Measurements from ENCODE around the gene MAP2K3. TPM values are rescaled to one million over a fixed set of nuclear protein-coding genes. Genes with fewer than 3 reads are reported as not detected.
"Not testable (repeated sequence)": the region's sequence is repeated elsewhere in the genome, so short reads cannot be mapped to it uniquely, and the experiment has no call there.

The MAP2K3 gene
- total and polyA plus RNA-seq, 2 of the 8 experiments (the other 6 are each of a cell fraction or from before 2014, with no cell fraction given), result 16.9 to 33.5 TPM

DNA sequence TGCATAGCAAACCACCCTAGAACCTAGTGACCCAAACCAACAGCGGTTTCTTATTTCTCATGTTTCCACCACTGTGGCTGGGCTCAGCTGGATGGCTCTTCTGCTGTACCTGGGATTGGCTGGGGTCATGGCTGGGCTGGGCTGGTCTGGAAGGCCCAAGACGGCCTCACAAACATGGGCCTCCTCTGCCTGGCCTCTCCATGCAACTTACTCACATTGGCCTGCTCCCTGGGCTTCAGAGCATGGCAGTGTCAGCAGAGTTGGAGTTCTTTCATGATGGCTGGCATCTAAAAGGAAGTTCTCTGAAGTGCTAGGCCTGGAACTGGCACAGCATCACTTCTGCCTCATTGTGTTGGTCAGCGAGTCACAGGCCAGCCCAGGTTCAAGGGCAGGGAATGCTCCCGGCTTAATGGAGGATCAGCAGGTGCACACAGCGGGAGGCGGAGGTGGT is 24.4 kb downstream of the MAP2K3 start:
- H2BK12ac ChIP-seq (ENCODE audit: low read depth, low read length); H3K4ac ChIP-seq (replicated peaks; ENCODE audit: insufficient read length, low read depth, low read length); H4K91ac ChIP-seq (replicated peaks; ENCODE audit: insufficient read length, low read length); POLR2A ChIA-PET (ENCODE audit: partially characterized antibody); H3K79me1 ChIP-seq (ENCODE audit: low read depth, low read length); H3K14ac ChIP-seq (ENCODE audit: insufficient read length); H2BK20ac ChIP-seq (ENCODE audit: low read length); H3K18ac ChIP-seq (ENCODE audit: extremely low read depth, low read length); H3K4me2 ChIP-seq (ENCODE audit: insufficient read depth in 1 of 2, low read depth in 2 of 2, low read length in 2 of 2); H3K23me2 ChIP-seq (ENCODE audit: low read depth, low read length); H3K36me3 ChIP-seq (ENCODE audit: control insufficient read depth in 2 of 4, insufficient read depth in 4 of 4, low read length in 3 of 4); H3K9ac ChIP-seq (replicated peaks in 1 of 4; ENCODE audit: extremely low read depth in 1 of 4, low read depth in 3 of 4, low read length in 3 of 4); DNase-seq (ENCODE audit: low read depth in 1 of 2, low spot score in 2 of 2); H2BK5ac ChIP-seq (ENCODE audit: low read depth, low read length); H4K20me1 ChIP-seq (replicated peaks in 1 of 2; ENCODE audit: control insufficient read depth in 1 of 2, insufficient read depth in 2 of 2, low read length in 2 of 2); H4K8ac ChIP-seq (ENCODE audit: extremely low read depth, insufficient read depth, low read length); FAIRE-seq; H3K27me3 ChIP-seq (replicated peaks in 1 of 4; ENCODE audit: control insufficient read depth in 3 of 4, extremely low read depth in 1 of 4, insufficient read depth in 3 of 4, low read length in 3 of 4); H2BK15ac ChIP-seq (ENCODE audit: low read length); H2AFZ ChIP-seq (ENCODE audit: low read length); H3K23ac ChIP-seq (ENCODE audit: insufficient read length); H2BK120ac ChIP-seq (replicated peaks; ENCODE audit: low read depth, low read length); H3K27ac ChIP-seq (ENCODE audit: low read depth, low read length); H3K79me2 ChIP-seq (ENCODE audit: control insufficient read depth in 1 of 2, insufficient read depth in 2 of 2, low read length in 2 of 2); H3K4me1 ChIP-seq (replicated peaks in 1 of 4; ENCODE audit: control insufficient read depth in 3 of 4, insufficient read depth in 4 of 4, low read length in 3 of 4); H3K56ac ChIP-seq (replicated peaks; ENCODE audit: insufficient read length, low read depth, low read length); H3K4me3 ChIP-seq (ENCODE audit: extremely low read depth in 1 of 4, insufficient read depth in 2 of 4, low read depth in 3 of 4, low read length in 4 of 4); H2AK5ac ChIP-seq (ENCODE audit: low read depth, low read length); CTCF ChIA-PET (ENCODE audit: partially characterized antibody); H4K5ac ChIP-seq (ENCODE audit: insufficient read length, low read depth, low read length): not testable (repeated sequence)
- 89% methylated on average over 6 of the region's 6 CpGs; no CpG with 5 or more reads in 1 of the 2 experiments for WGBS, 2 experiments (ENCODE audit: extremely low coverage in 1 of 2, insufficient coverage in 1 of 2, insufficient read length in 1 of 2, insufficient replicate concordance in 2 of 2, low coverage in 1 of 2, low lambda C conversion rate in 2 of 2, missing lambda C conversion rate in 1 of 2)
- peaks cover 7 to 20% of the 10 kb centered on the region in 2 experiments for H3K9me3 ChIP-seq (ENCODE audit: insufficient read depth in 2 of 2, low read depth in 1 of 2, low read length in 1 of 2)

DNA sequence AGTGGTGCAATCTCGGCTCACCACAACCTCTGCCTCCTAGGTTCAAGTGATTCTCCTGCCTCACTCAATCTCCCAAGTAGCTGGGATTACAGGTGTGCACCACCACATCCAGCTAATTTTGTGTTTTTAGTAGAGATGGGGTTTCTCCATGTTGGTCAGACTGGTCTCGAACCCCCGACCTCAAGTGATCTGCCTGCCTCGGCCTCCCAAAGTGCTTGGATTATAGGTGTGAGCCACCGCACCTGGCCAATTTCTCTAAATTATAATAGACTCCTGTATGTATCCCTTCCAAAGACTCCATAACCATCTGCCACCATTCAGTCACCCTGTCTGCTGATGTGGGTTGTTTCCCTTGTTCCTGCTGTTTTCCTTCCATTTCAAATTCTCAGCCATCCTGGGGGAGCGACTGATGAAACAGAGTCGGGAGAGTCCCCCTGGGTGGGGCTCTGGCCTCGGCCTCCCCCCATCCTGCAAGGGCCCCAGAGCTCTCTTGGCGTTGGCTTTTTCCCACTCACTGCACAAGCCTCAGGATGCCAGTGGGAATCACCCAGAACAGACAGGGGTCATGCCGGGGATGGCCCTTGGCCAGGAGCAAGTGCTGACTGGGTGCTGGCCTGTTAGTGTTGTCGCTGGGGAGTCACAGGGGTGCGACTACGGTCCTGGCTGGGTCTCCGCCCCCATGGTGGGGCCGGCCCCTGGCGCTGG is 25.7 kb downstream of the MAP2K3 start:
- DNase-seq (ENCODE audit: low read depth in 1 of 2, low spot score in 2 of 2); H2BK5ac ChIP-seq (ENCODE audit: low read depth, low read length); H3K4me1 ChIP-seq (replicated peaks in 1 of 4; ENCODE audit: control insufficient read depth in 3 of 4, insufficient read depth in 4 of 4, low read length in 3 of 4); H4K5ac ChIP-seq (ENCODE audit: insufficient read length, low read depth, low read length); H3K23ac ChIP-seq (ENCODE audit: insufficient read length); H3K79me2 ChIP-seq (ENCODE audit: control insufficient read depth in 1 of 2, insufficient read depth in 2 of 2, low read length in 2 of 2); H4K8ac ChIP-seq (ENCODE audit: extremely low read depth, insufficient read depth, low read length); H3K56ac ChIP-seq (replicated peaks; ENCODE audit: insufficient read length, low read depth, low read length); H3K27ac ChIP-seq (ENCODE audit: low read depth, low read length); H3K36me3 ChIP-seq (ENCODE audit: control insufficient read depth in 2 of 4, insufficient read depth in 4 of 4, low read length in 3 of 4); H3K14ac ChIP-seq (ENCODE audit: insufficient read length); H2BK120ac ChIP-seq (replicated peaks; ENCODE audit: low read depth, low read length); H3K27me3 ChIP-seq (replicated peaks in 1 of 4; ENCODE audit: control insufficient read depth in 3 of 4, extremely low read depth in 1 of 4, insufficient read depth in 3 of 4, low read length in 3 of 4); H2AFZ ChIP-seq (ENCODE audit: low read length); H2BK20ac ChIP-seq (ENCODE audit: low read length); H3K4me3 ChIP-seq (ENCODE audit: extremely low read depth in 1 of 4, insufficient read depth in 2 of 4, low read depth in 3 of 4, low read length in 4 of 4); H3K4ac ChIP-seq (replicated peaks; ENCODE audit: insufficient read length, low read depth, low read length); H4K20me1 ChIP-seq (replicated peaks in 1 of 2; ENCODE audit: control insufficient read depth in 1 of 2, insufficient read depth in 2 of 2, low read length in 2 of 2); H3K79me1 ChIP-seq (ENCODE audit: low read depth, low read length); H4K91ac ChIP-seq (replicated peaks; ENCODE audit: insufficient read length, low read length); H2BK15ac ChIP-seq (ENCODE audit: low read length); H3K9ac ChIP-seq (replicated peaks in 1 of 4; ENCODE audit: extremely low read depth in 1 of 4, low read depth in 3 of 4, low read length in 3 of 4); H2BK12ac ChIP-seq (ENCODE audit: low read depth, low read length); H3K18ac ChIP-seq (ENCODE audit: extremely low read depth, low read length); H2AK5ac ChIP-seq (ENCODE audit: low read depth, low read length); H3K4me2 ChIP-seq (ENCODE audit: insufficient read depth in 1 of 2, low read depth in 2 of 2, low read length in 2 of 2); H3K23me2 ChIP-seq (ENCODE audit: low read depth, low read length); FAIRE-seq: not testable (repeated sequence)
- ChIA-PET POLR2A (ENCODE audit: partially characterized antibody) (interaction anchor here (0.8 kb wide), 1 partner anchor 23 kb away, joined by 3 read pairs; no protein-coding TSS in a partner anchor), CTCF (ENCODE audit: partially characterized antibody) (interaction anchor here (1.0 kb wide), 1 partner anchor 9 kb away, joined by 3 read pairs; no protein-coding TSS in a partner anchor)
- 92% methylated on average over 12 of the region's 16 CpGs; no CpG with 5 or more reads in 1 of the 2 experiments for WGBS, 2 experiments (ENCODE audit: extremely low coverage in 1 of 2, insufficient coverage in 1 of 2, insufficient read length in 1 of 2, insufficient replicate concordance in 2 of 2, low coverage in 1 of 2, low lambda C conversion rate in 2 of 2, missing lambda C conversion rate in 1 of 2)
- peaks cover 4 to 12% of the 10 kb centered on the region in 2 experiments; a peak in 3 of 4 replicates for H3K9me3 ChIP-seq (ENCODE audit: insufficient read depth in 2 of 2, low read depth in 1 of 2, low read length in 1 of 2)
